H9 (cell line): ENCODE measurements around the gene GALNT4. TPM values are rescaled to one million over a fixed set of nuclear protein-coding genes. Genes with fewer than 3 reads are reported as not detected.

Source experiments
- DNase-seq: peaks from one replicate; pipeline ENCODE4 v3.0.0-alpha.2; 2017
- H2AFZ ChIP-seq: one replicate; pipeline ENCODE4 v1.6.1; 2013; ENCODE audit warnings: mild to moderate bottlenecking, low read length, control low read depth, moderate library complexity
- H2AK5ac ChIP-seq: 2 replicates; pipeline ENCODE4 v1.6.1; 2013; ENCODE audit warnings: low read length, control low read depth, mixed read lengths; ENCODE audit not compliant: insufficient read length
- H2BK120ac ChIP-seq: one replicate; pipeline ENCODE4 v1.6.1; 2013; ENCODE audit warnings: low read depth, mild to moderate bottlenecking, low read length, control low read depth, inconsistent platforms; ENCODE audit not compliant: poor library complexity, severe bottlenecking
- H2BK12ac ChIP-seq: 2 replicates; pipeline ENCODE4 v1.6.1; 2013; ENCODE audit warnings: low read length, control low read depth, mixed read lengths, low read depth; ENCODE audit not compliant: insufficient read length
- H2BK15ac ChIP-seq: 2 replicates; pipeline ENCODE4 v1.6.1; 2013; ENCODE audit warnings: low read depth, low read length, control low read depth
- H2BK20ac ChIP-seq: one replicate; pipeline ENCODE4 v1.6.1; 2013; ENCODE audit warnings: low read depth, mild to moderate bottlenecking, low read length, control low read depth, inconsistent platforms; ENCODE audit not compliant: poor library complexity, severe bottlenecking
- H2BK5ac ChIP-seq: 2 replicates; pipeline ENCODE4 v1.6.1; 2013; ENCODE audit warnings: low read length, control low read depth, mixed read lengths; ENCODE audit not compliant: insufficient read length
- H3K14ac ChIP-seq: 2 replicates; pipeline ENCODE4 v1.6.1; 2013; ENCODE audit warnings: low read length, control low read depth; ENCODE audit not compliant: insufficient read depth
- H3K18ac ChIP-seq: 2 replicates; pipeline ENCODE4 v1.6.1; 2013; ENCODE audit warnings: low read depth, mild to moderate bottlenecking, mixed read lengths, low read length, control low read depth; ENCODE audit not compliant: insufficient read length
- H3K23ac ChIP-seq: 2 replicates; pipeline ENCODE4 v1.6.1; 2013; ENCODE audit warnings: low read length, control low read depth, mixed read lengths, low read depth; ENCODE audit not compliant: insufficient read length
- H3K23me2 ChIP-seq: 2 replicates; pipeline ENCODE4 v1.6.1; 2013; ENCODE audit warnings: low read depth, mild to moderate bottlenecking, mixed read lengths, low read length, control low read depth; ENCODE audit not compliant: insufficient read length, poor library complexity, severe bottlenecking
- H3K27ac ChIP-seq: 2 replicates; pipeline ENCODE4 v1.5.1; 2013; ENCODE audit warnings: low read length, control low read depth, mixed read lengths, low read depth; ENCODE audit not compliant: insufficient read length
- H3K27me3 ChIP-seq: 2 replicates; pipeline ENCODE4 v1.6.1; 2013; ENCODE audit warnings: low read length, control low read depth, inconsistent platforms; ENCODE audit not compliant: insufficient read depth
- H3K4ac ChIP-seq: 2 replicates; pipeline ENCODE4 v1.6.1; 2013; ENCODE audit warnings: low read depth, mild to moderate bottlenecking, control low read depth, inconsistent platforms, low read length, moderate library complexity
- H3K4me1 ChIP-seq: 2 replicates; pipeline ENCODE4 v1.6.1; 2013; ENCODE audit warnings: low read length, control low read depth, inconsistent platforms; ENCODE audit not compliant: insufficient read depth
- H3K4me2 ChIP-seq: 2 replicates; pipeline ENCODE4 v1.6.1; 2013; ENCODE audit warnings: low read length, control low read depth, mixed read lengths; ENCODE audit not compliant: insufficient read length, insufficient read depth
- H3K56ac ChIP-seq: 2 replicates; pipeline ENCODE4 v1.6.1; 2013; ENCODE audit warnings: low read depth, mild to moderate bottlenecking, mixed read lengths, low read length, control low read depth; ENCODE audit not compliant: insufficient read length
- H3K79me1 ChIP-seq: 2 replicates; pipeline ENCODE4 v1.6.1; 2013; ENCODE audit warnings: low read depth, mild to moderate bottlenecking, moderate library complexity, low read length, control low read depth, inconsistent platforms; ENCODE audit not compliant: insufficient read depth, poor library complexity, severe bottlenecking
- H3K79me2 ChIP-seq: 2 replicates; pipeline ENCODE4 v1.6.1; 2013; ENCODE audit warnings: low read length, control low read depth, inconsistent platforms; ENCODE audit not compliant: insufficient read depth
- H3K9ac ChIP-seq: 2 replicates; pipeline ENCODE4 v1.6.1; 2013; ENCODE audit warnings: low read length, control low read depth, mixed read lengths; ENCODE audit not compliant: insufficient read length; ENCODE audit errors: extremely low read depth
- H3K9me3 ChIP-seq: one replicate; pipeline ENCODE4 v1.6.1; 2013; ENCODE audit warnings: low read depth, low read length, inconsistent platforms; ENCODE audit not compliant: control insufficient read depth
- H3T11ph ChIP-seq: one replicate; pipeline ENCODE4 v1.6.1; 2013; ENCODE audit warnings: mild to moderate bottlenecking, low read length, control low read depth, inconsistent platforms
- H4K20me1 ChIP-seq: one replicate; pipeline ENCODE4 v1.6.1; 2013; ENCODE audit not compliant: control insufficient read depth, insufficient read length, insufficient read depth
- H4K5ac ChIP-seq: 2 replicates; pipeline ENCODE4 v1.6.1; 2013; ENCODE audit warnings: low read depth, mild to moderate bottlenecking, mixed read lengths, low read length, control low read depth; ENCODE audit not compliant: insufficient read length
- H4K8ac ChIP-seq: replicated peaks from 2 replicates; pipeline ENCODE4 v1.6.1; 2013; ENCODE audit warnings: low read length, control low read depth, mixed read lengths, low read depth; ENCODE audit not compliant: insufficient read length
- H4K91ac ChIP-seq: 2 replicates; pipeline ENCODE4 v1.6.1; 2013; ENCODE audit warnings: low read depth, mild to moderate bottlenecking, moderate library complexity, mixed read lengths, low read length, control low read depth; ENCODE audit not compliant: insufficient read length
- H3K27ac Mint-ChIP-seq, 3 experiments: 2 replicates in 2 of 3; 3 replicates in 1 of 3; pipeline ENCODE4 v1.8.0; 2020 to 2021; ENCODE audit warnings: mixed read lengths in 3 of 3, mild to moderate bottlenecking in 1 of 3, moderate library complexity in 1 of 3
- H3K27me3 Mint-ChIP-seq: 2 replicates; pipeline ENCODE4 v1.8.0; 2021; ENCODE audit warnings: low read depth, mild to moderate bottlenecking, moderate library complexity, mixed read lengths
- H3K36me3 Mint-ChIP-seq, 3 experiments: 2 replicates in 2 of 3; 3 replicates in 1 of 3; pipeline ENCODE4 v1.8.0; 2020 to 2021; ENCODE audit warnings: low read depth in 3 of 3, mixed read lengths in 3 of 3; ENCODE audit not compliant: insufficient read depth in 1 of 3
- H3K4me1 Mint-ChIP-seq, 2 experiments: 2 replicates each; pipeline ENCODE4 v1.8.0; 2020; ENCODE audit warnings: mixed read lengths in 2 of 2
- H3K4me3 Mint-ChIP-seq, 2 experiments: 2 replicates in 1 of 2; 3 replicates in 1 of 2; pipeline ENCODE4 v1.8.0; 2020 to 2021; ENCODE audit warnings: mild to moderate bottlenecking in 2 of 2, mixed read lengths in 2 of 2, moderate library complexity in 1 of 2
- H3K9me3 Mint-ChIP-seq, 2 experiments: 2 replicates in 1 of 2; 3 replicates in 1 of 2; pipeline ENCODE4 v1.8.0; 2020; ENCODE audit warnings: mild to moderate bottlenecking in 2 of 2, mixed read lengths in 2 of 2, moderate library complexity in 1 of 2
- total RNA-seq: library from RNA; stranded (reverse); gene quantifications from 2 replicates; pipeline ENCODE4 v1.2.1, GENCODE V29; 2021
- TF ChIP-seq, protein P1 (sequence below): fragments of 200-600 bp; sonication (generic); conservative IDR thresholded peaks from 3 replicates; pipeline ENCODE4 v1.8.0; 2021; ENCODE audit warnings: antibody characterized with exemption, mild to moderate bottlenecking

GALNT4 gene
- total RNA-seq, 1 experiment from 2014 or later: 3.1 TPM

DNA sequence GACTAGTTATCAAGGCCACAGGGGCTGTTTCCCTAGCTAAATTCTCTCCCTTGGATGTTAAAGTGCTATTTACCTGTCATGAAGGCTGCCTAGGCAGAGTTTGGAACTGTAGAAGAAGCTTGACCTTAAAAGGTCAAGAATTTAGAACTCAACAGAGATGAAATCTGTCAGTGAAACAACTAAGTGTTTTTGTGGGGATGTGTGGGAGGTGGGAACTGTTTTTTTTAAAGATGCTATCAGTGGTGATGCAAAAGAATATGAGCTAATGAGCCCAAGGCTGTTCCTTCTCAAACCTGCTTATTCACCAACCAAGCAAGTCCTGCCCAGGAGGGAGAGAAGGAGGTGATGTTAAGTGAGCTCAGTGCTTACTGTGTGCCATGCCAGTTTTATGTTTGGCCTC, 42.0 kb upstream of the GALNT4 start:
- H3K27me3 Mint-ChIP-seq: no peaks in the 10 kb centered on the region
- no peak overlapping the region for H2AFZ ChIP-seq
- no peak overlapping the region for H3K27ac Mint-ChIP-seq
- no peaks in the 10 kb centered on the region for H3K9me3 ChIP-seq
- no peak overlapping the region for H3K4ac ChIP-seq
- H3K23ac ChIP-seq: no peak overlapping the region
- H3K27me3 ChIP-seq: no peaks in the 10 kb centered on the region; the same call in 1 of the 2 replicates
- no peak overlapping the region for H4K5ac ChIP-seq
- no peak overlapping the region for H2BK15ac ChIP-seq
- H3K79me2 ChIP-seq: no peaks in the 10 kb centered on the region
- no peak overlapping the region for H2BK120ac ChIP-seq
- no peaks in the 10 kb centered on the region for H3K36me3 Mint-ChIP-seq
- no peak overlapping the region for H3K18ac ChIP-seq
- H3K79me1 ChIP-seq: no peaks in the 10 kb centered on the region
- no peak overlapping the region for H3K9ac ChIP-seq
- H3K4me1 Mint-ChIP-seq: no peaks in the 10 kb centered on the region
- no peaks in the 10 kb centered on the region for H3K23me2 ChIP-seq
- DNase-seq: no peak
- H4K8ac ChIP-seq: no peak overlapping the region
- no peak overlapping the region for H2BK5ac ChIP-seq
- H3K4me1 ChIP-seq: no peaks in the 10 kb centered on the region
- H3K4me2 ChIP-seq: no peak overlapping the region
- H3K4me3 Mint-ChIP-seq: no peak overlapping the region
- H3K27ac ChIP-seq: no peak overlapping the region
- H4K20me1 ChIP-seq: no peaks in the 10 kb centered on the region
- TF ChIP-seq, protein P1, sequence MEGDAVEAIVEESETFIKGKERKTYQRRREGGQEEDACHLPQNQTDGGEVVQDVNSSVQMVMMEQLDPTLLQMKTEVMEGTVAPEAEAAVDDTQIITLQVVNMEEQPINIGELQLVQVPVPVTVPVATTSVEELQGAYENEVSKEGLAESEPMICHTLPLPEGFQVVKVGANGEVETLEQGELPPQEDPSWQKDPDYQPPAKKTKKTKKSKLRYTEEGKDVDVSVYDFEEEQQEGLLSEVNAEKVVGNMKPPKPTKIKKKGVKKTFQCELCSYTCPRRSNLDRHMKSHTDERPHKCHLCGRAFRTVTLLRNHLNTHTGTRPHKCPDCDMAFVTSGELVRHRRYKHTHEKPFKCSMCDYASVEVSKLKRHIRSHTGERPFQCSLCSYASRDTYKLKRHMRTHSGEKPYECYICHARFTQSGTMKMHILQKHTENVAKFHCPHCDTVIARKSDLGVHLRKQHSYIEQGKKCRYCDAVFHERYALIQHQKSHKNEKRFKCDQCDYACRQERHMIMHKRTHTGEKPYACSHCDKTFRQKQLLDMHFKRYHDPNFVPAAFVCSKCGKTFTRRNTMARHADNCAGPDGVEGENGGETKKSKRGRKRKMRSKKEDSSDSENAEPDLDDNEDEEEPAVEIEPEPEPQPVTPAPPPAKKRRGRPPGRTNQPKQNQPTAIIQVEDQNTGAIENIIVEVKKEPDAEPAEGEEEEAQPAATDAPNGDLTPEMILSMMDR: no peak
- H4K91ac ChIP-seq: no peak overlapping the region
- H3K9me3 Mint-ChIP-seq: no peaks in the 10 kb centered on the region
- no peak overlapping the region for H2BK12ac ChIP-seq
- no peak overlapping the region for H3T11ph ChIP-seq
- H3K56ac ChIP-seq: no peak overlapping the region
- no peak overlapping the region for H2AK5ac ChIP-seq
- H2BK20ac ChIP-seq: no peak overlapping the region
- H3K14ac ChIP-seq: no peak overlapping the region
